Measurements from ENCODE around the gene SFMBT2.
A peak's percentile ranks its signal among the peaks of the same experiment; 100 is the strongest.

Gene SFMBT2

GRCh38 chr10:7417807-7418206 lies 7.0 kb upstream of the SFMBT2 start:
- peaks cover 21% of the 10 kb centered on the region for H3K4me1 ChIP-seq (ENCODE audit: low read depth, poor library complexity, severe bottlenecking)
- no peak overlapping the region for H3K4me3 ChIP-seq (IDR thresholded peaks at IDR 0.05; ENCODE audit: insufficient read depth, low read depth, low read length)
- peak overlapping the region; percentile 26; the same call in 1 of the 2 replicates for H3K4me2 ChIP-seq
- no peak overlapping the region for H3K27ac ChIP-seq
- H3K79me2 ChIP-seq (ENCODE audit: insufficient read depth, low read depth) = no peaks in the 10 kb centered on the region
- no peaks in the 10 kb centered on the region for H3K36me3 ChIP-seq (ENCODE audit: insufficient read depth)
- no peak overlapping the region for H2AFZ ChIP-seq (ENCODE audit: low read depth)
- no peaks in the 10 kb centered on the region for H4K20me1 ChIP-seq (ENCODE audit: insufficient read depth)
- H3K27me3 ChIP-seq (ENCODE audit: insufficient read depth, low read depth) = no peaks in the 10 kb centered on the region
- no peak for TF ChIP-seq CTCF (conservative IDR thresholded peaks at IDR 0.05; ENCODE audit: low read depth, low read length)
- no peak overlapping the region for H3K9ac ChIP-seq

- H3K4me2 ChIP-seq = peak overlapping the region; percentile 26; the same call in 1 of the 2 replicates
- no peak overlapping the region for H3K27ac ChIP-seq
- no peaks in the 10 kb centered on the region for H4K20me1 ChIP-seq (ENCODE audit: insufficient read depth)
- no peaks in the 10 kb centered on the region for H3K36me3 ChIP-seq (ENCODE audit: insufficient read depth)
- H2AFZ ChIP-seq (ENCODE audit: low read depth) = no peak overlapping the region
- H3K9ac ChIP-seq = no peak overlapping the region
- no peak overlapping the region for H3K4me3 ChIP-seq (IDR thresholded peaks at IDR 0.05; ENCODE audit: insufficient read depth, low read depth, low read length)
- TF ChIP-seq CTCF (conservative IDR thresholded peaks at IDR 0.05; ENCODE audit: low read depth, low read length) = peak; percentile 61
- H3K4me1 ChIP-seq (ENCODE audit: low read depth, poor library complexity, severe bottlenecking) = peaks cover 21% of the 10 kb centered on the region
- H3K27me3 ChIP-seq (ENCODE audit: insufficient read depth, low read depth) = no peaks in the 10 kb centered on the region
- H3K79me2 ChIP-seq (ENCODE audit: insufficient read depth, low read depth) = no peaks in the 10 kb centered on the region
These were observed 6.3 kb upstream of the SFMBT2 start for GRCh38 chr10:7417103-7417623.

GRCh38 chr10:7414766-7415165 lies 3.9 kb upstream of the SFMBT2 start:
- H3K79me2 ChIP-seq (ENCODE audit: insufficient read depth, low read depth) = peaks cover 16% of the 10 kb centered on the region
- no peaks in the 10 kb centered on the region for H4K20me1 ChIP-seq (ENCODE audit: insufficient read depth)
- no peak overlapping the region for H3K27ac ChIP-seq
- H3K4me1 ChIP-seq (ENCODE audit: low read depth, poor library complexity, severe bottlenecking) = peaks cover 26% of the 10 kb centered on the region
- H3K4me3 ChIP-seq (IDR thresholded peaks at IDR 0.05; ENCODE audit: insufficient read depth, low read depth, low read length) = no peak overlapping the region
- no peak for TF ChIP-seq CTCF (conservative IDR thresholded peaks at IDR 0.05; ENCODE audit: low read depth, low read length)
- H3K36me3 ChIP-seq (ENCODE audit: insufficient read depth) = no peaks in the 10 kb centered on the region
- no peaks in the 10 kb centered on the region for H3K27me3 ChIP-seq (ENCODE audit: insufficient read depth, low read depth)
- no peak overlapping the region for H3K4me2 ChIP-seq
- no peak overlapping the region for H2AFZ ChIP-seq (ENCODE audit: low read depth)
- no peak overlapping the region for H3K9ac ChIP-seq

GRCh38 chr10:7412928-7413282 lies 2.1 kb upstream of the SFMBT2 start:
- H3K36me3 ChIP-seq (ENCODE audit: insufficient read depth) = no peaks in the 10 kb centered on the region
- H3K4me3 ChIP-seq (IDR thresholded peaks at IDR 0.05; ENCODE audit: insufficient read depth, low read depth, low read length) = no peak overlapping the region
- peaks cover 34% of the 10 kb centered on the region for H3K79me2 ChIP-seq (ENCODE audit: insufficient read depth, low read depth)
- no peaks in the 10 kb centered on the region; the same call in 1 of the 2 replicates for H4K20me1 ChIP-seq (ENCODE audit: insufficient read depth)
- no peak overlapping the region for H2AFZ ChIP-seq (ENCODE audit: low read depth)
- H3K4me2 ChIP-seq = no peak overlapping the region
- TF ChIP-seq CTCF (conservative IDR thresholded peaks at IDR 0.05; ENCODE audit: low read depth, low read length) = no peak
- no peak overlapping the region for H3K9ac ChIP-seq
- H3K27ac ChIP-seq = no peak overlapping the region
- H3K27me3 ChIP-seq (ENCODE audit: insufficient read depth, low read depth) = no peaks in the 10 kb centered on the region
- peaks cover 25% of the 10 kb centered on the region for H3K4me1 ChIP-seq (ENCODE audit: low read depth, poor library complexity, severe bottlenecking)

Measured in KMS-11 (cell line).